Stimulated activated CD4-positive, alpha-beta T cell treated with anti-CD3 and anti-CD28 coated beads, Interleukin-1b, Interleukin-23, amount 100 ng/mL, for 4 hours (primary cell): ENCODE data around the gene HEPHL1.
"Not testable (repeated sequence)": the region's sequence is repeated elsewhere in the genome, so short reads cannot be mapped to it uniquely, and the experiment has no call there.

Experiments used
- DNase-seq, 2 donors: peaks; one replicate each; pipeline ENCODE4 v3.0.0-alpha.2; 2020; ENCODE audit warnings: low read depth in 2 of 2

HEPHL1 gene

GRCh38 chr11:94020777-94021481 is at the start of gene HEPHL1:
HEPHL1 (plus strand) TSS chr11:94021354; CDS start chr11:94021369, 15 bp downstream.
- no peak for DNase-seq

GRCh38 chr11:93972790-93973189 is 48.4 kb upstream of the HEPHL1 start:
- no peak for DNase-seq

GRCh38 chr11:93973322-93974051 is 47.7 kb upstream of the HEPHL1 start:
- DNase-seq: not testable (repeated sequence)

GRCh38 chr11:93974759-93975158 is 46.4 kb upstream of the HEPHL1 start:
- no peak for DNase-seq

GRCh38 chr11:93976577-93977254 is 44.4 kb upstream of the HEPHL1 start:
- DNase-seq: not testable (repeated sequence)

GRCh38 chr11:93983542-93984195 is 37.5 kb upstream of the HEPHL1 start:
- DNase-seq: no peak

GRCh38 chr11:93984196-93984567 is 37.0 kb upstream of the HEPHL1 start:
- no peak for DNase-seq

- DNase-seq: no peak
Observed at GRCh38 chr11:93984936-93985335, 36.2 kb upstream of the HEPHL1 start.

GRCh38 chr11:93986716-93987115 is 34.4 kb upstream of the HEPHL1 start:
- DNase-seq: no peak

- no peak for DNase-seq
Observed at GRCh38 chr11:93988455-93988854, 32.7 kb upstream of the HEPHL1 start.

GRCh38 chr11:93988912-93989311 is 32.2 kb upstream of the HEPHL1 start:
- no peak for DNase-seq

- DNase-seq: no peak
Observed at GRCh38 chr11:93993747-93994146, 27.4 kb upstream of the HEPHL1 start.

- no peak for DNase-seq
Observed at GRCh38 chr11:93997741-93998140, 23.4 kb upstream of the HEPHL1 start.

- no peak for DNase-seq
Observed at GRCh38 chr11:94000659-94001058, 20.5 kb upstream of the HEPHL1 start.

- DNase-seq: no peak
Observed at GRCh38 chr11:94002226-94002625, 18.9 kb upstream of the HEPHL1 start.

- no peak for DNase-seq
Observed at GRCh38 chr11:94007426-94007825, 13.7 kb upstream of the HEPHL1 start.

- no peak for DNase-seq
Observed at GRCh38 chr11:94007906-94008305, 13.2 kb upstream of the HEPHL1 start.

- DNase-seq: no peak
Observed at GRCh38 chr11:94010136-94010535, 11.0 kb upstream of the HEPHL1 start.

- no peak for DNase-seq
Observed at GRCh38 chr11:94011478-94011877, 9.7 kb upstream of the HEPHL1 start.

GRCh38 chr11:94017446-94017845 is 3.7 kb upstream of the HEPHL1 start:
- DNase-seq: no peak

- no peak for DNase-seq
Observed at GRCh38 chr11:94018721-94019120, 2.4 kb upstream of the HEPHL1 start.

GRCh38 chr11:94023856-94024255 is 2.7 kb downstream of the HEPHL1 start:
- no peak for DNase-seq
